ENCODE measurements around the gene CYSRT1.

GRCh38 chr9:137223078-137223970 is 1.6 kb upstream of the CYSRT1 start:
- TF ChIP-seq CTCF (IDR thresholded peaks at IDR 0.05) (no peak), POLR2A (IDR thresholded peaks at IDR 0.05) (peak; percentile 50)
